Measurements from ENCODE around the gene IL11. TPM values are rescaled to one million over a fixed set of nuclear protein-coding genes. Genes with fewer than 3 reads are reported as not detected.

IL11 gene
- total RNA-seq, 1 experiment from 2014 or later, result 0.41 TPM

DNA sequence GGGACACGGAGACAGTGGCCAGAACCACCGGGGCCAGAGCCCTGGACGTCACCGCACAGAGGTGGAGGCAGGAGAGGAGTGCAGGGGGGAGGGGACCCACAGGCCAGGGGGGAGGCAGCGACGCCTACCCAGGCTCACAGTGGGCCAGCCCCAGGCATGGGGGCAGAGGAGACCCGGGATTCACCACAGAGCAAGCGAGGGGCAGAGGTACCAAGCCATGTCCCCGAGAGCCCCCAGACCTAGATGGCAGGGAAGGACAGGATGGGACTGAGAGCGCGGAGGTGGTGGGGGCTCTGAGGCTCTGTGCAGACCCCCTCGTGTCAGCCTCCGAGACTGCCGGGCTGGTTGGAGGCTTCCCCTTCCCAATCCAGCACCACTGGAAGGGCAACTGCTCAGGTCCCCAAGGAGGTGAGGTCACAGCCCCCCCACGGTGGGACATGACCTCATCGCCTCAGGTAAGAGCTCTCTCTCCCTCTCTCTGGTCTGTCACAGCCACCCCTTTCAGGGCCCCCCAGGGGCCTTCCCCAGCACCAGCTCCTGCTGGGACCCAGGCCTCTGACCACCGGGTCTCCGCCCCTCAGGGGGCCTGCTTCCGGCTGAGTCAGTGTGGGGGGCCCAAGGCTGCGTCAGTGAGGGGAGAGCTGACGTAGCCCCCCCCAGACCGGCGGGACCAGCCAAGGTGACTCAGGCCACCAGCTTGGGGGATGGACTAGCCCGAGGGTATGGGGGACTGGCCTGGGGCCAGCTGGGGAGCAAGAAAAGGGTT is 2.2 kb upstream of the IL11 start:
- Histone ChIP-seq H3K27me3 (ENCODE audit: low read length) (no peaks in the 10 kb centered on the region), H3K4me2 (ENCODE audit: low read depth, low read length, poor library complexity, severe bottlenecking) (no peak overlapping the region), H3K79me2 (ENCODE audit: low read length) (no peaks in the 10 kb centered on the region), H3K9ac (ENCODE audit: low read length) (no peak overlapping the region), H3K4me1 (ENCODE audit: low read length) (peaks cover 1% of the 10 kb centered on the region), H3K9me2 (replicated peaks; ENCODE audit: insufficient read depth, low read length) (no peaks in the 10 kb centered on the region), H4K20me1 (ENCODE audit: insufficient read depth, low read depth, low read length) (peaks cover 1% of the 10 kb centered on the region; the same call in 1 of the 2 replicates), H3K9me3 (ENCODE audit: low read length) (no peaks in the 10 kb centered on the region), H3K36me3 (ENCODE audit: insufficient read depth, low read length) (no peaks in the 10 kb centered on the region), H3K27ac (ENCODE audit: low read length) (no peak overlapping the region), H2AFZ (ENCODE audit: low read length) (no peak overlapping the region), H3K4me3 (ENCODE audit: low read length) (no peak overlapping the region)
- DNase-seq, result no peak

DNA sequence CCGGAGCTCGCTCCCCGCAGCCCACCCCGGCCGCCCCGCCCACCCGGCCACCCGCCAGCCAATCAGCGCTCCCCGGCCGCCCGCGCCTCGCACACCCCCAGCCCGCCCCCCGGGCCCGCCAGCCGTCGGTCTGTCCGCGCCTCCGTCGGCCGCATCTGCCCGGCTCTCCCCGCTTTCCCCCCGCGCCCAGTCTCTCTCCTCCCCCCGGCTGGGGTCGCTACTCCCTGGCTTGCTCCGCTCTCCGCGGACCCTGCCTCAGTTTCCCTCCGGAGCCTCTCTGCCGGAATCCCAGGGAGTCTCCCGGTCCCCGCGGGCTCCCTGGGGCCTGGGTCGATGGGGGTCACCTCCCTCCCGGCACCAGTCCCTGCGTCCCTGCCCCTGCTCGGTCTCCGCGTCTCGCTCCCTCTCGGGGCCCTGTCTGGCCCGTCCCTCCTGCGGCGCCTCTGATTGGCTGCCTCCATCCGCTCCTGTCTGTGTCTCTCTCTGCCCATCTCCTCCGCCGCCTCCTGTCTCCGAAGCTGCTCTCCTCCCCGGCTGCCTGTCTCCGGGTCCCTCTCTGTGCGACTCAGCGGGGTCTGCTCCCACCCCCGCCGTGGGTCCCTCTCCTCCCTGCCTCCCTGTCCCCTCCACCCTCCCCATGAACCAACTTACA is 484 bp downstream of the IL11 start:
- Histone ChIP-seq H3K9me3 (ENCODE audit: low read length) (no peaks in the 10 kb centered on the region), H2AFZ (ENCODE audit: low read length) (no peak overlapping the region), H3K4me2 (ENCODE audit: low read depth, low read length, poor library complexity, severe bottlenecking) (no peak overlapping the region), H3K9me2 (replicated peaks; ENCODE audit: insufficient read depth, low read length) (no peaks in the 10 kb centered on the region), H3K27ac (ENCODE audit: low read length) (no peak overlapping the region), H4K20me1 (ENCODE audit: insufficient read depth, low read depth, low read length) (no peaks in the 10 kb centered on the region; the same call in 1 of the 2 replicates), H3K4me1 (ENCODE audit: low read length) (no peaks in the 10 kb centered on the region), H3K79me2 (ENCODE audit: low read length) (no peaks in the 10 kb centered on the region), H3K4me3 (ENCODE audit: low read length) (no peak overlapping the region), H3K36me3 (ENCODE audit: insufficient read depth, low read length) (no peaks in the 10 kb centered on the region), H3K9ac (ENCODE audit: low read length) (no peak overlapping the region), H3K27me3 (ENCODE audit: low read length) (no peaks in the 10 kb centered on the region)
- peak; percentile 63 for DNase-seq

DNA sequence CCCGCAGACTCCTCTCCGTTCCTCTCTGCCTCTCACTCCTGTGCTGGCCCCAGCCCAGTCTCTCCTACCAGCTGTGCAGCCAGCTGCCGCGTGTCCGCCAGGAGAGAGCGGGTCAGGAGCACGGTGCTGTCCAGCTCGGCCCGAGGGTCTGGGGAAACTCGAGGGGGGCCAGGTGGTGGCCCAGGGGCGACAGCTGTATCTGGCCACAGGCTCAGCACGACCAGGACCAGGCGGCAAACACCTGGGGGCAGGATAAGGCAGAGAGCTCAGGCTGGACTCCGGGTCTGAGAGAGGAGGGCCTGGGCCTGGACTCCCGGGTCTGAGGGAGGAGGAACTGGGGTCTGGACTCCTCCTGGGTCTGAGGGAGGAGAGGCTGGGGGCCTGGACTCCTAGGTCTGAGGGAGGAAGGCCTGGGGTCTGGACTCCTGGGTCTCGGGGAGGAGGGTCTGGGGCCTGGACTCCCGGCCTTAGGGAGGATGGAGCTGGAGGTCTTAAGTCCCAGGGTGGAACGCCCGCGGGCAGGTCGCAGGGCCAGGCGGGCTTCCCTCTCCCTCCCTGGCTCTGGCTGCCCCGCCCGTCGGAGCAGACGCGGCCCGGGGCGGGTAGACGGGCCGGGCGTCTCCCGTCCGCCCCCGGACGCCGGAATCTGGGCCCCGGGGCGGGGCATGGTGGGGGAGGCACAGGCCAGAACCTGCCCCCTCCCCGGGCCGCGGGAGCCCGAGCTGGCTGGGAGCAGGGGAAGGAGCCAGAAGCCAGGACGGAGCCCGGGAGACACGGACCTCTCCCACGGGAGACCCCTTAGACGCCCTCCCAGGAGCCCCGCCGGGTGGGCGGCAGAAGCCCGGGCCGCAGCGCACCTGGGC is 1.3 kb downstream of the IL11 start:
- Histone ChIP-seq H4K20me1 (ENCODE audit: insufficient read depth, low read depth, low read length) (no peaks in the 10 kb centered on the region; the same call in 1 of the 2 replicates), H3K9ac (ENCODE audit: low read length) (no peak overlapping the region), H3K27me3 (ENCODE audit: low read length) (no peaks in the 10 kb centered on the region), H3K4me2 (ENCODE audit: low read depth, low read length, poor library complexity, severe bottlenecking) (no peak overlapping the region), H3K79me2 (ENCODE audit: low read length) (no peaks in the 10 kb centered on the region), H3K4me1 (ENCODE audit: low read length) (no peaks in the 10 kb centered on the region), H3K27ac (ENCODE audit: low read length) (no peak overlapping the region), H3K9me3 (ENCODE audit: low read length) (no peaks in the 10 kb centered on the region), H3K9me2 (replicated peaks; ENCODE audit: insufficient read depth, low read length) (no peaks in the 10 kb centered on the region), H3K36me3 (ENCODE audit: insufficient read depth, low read length) (no peaks in the 10 kb centered on the region), H2AFZ (ENCODE audit: low read length) (no peak overlapping the region), H3K4me3 (ENCODE audit: low read length) (no peak overlapping the region)
- no peak for DNase-seq

DNA sequence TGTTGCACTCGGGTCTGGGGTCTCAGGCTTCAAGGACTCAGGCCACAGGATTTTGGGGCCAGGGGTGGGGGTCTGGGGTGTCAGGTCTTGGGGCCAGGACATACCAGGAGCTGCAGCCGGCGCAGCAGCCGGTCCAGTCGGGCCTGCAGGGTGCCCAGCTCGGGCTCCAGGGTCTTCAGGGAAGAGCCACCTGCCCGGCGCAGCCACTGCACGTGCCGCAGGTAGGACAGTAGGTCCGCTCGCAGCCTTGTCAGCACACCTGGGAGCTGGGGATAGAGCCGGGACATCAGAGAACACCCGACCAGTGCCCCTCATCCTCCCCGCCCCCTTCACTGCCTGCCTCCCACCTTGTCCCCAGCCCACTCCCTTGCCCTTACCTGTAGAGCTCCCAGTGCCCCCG is 2.2 kb downstream of the IL11 start:
- Histone ChIP-seq H3K4me2 (ENCODE audit: low read depth, low read length, poor library complexity, severe bottlenecking) (no peak overlapping the region), H3K9ac (ENCODE audit: low read length) (no peak overlapping the region), H3K9me2 (replicated peaks; ENCODE audit: insufficient read depth, low read length) (no peaks in the 10 kb centered on the region), H3K27ac (ENCODE audit: low read length) (no peak overlapping the region), H2AFZ (ENCODE audit: low read length) (no peak overlapping the region), H3K4me3 (ENCODE audit: low read length) (no peak overlapping the region), H3K27me3 (ENCODE audit: low read length) (no peaks in the 10 kb centered on the region), H4K20me1 (ENCODE audit: insufficient read depth, low read depth, low read length) (no peaks in the 10 kb centered on the region; the same call in 1 of the 2 replicates), H3K79me2 (ENCODE audit: low read length) (no peaks in the 10 kb centered on the region), H3K36me3 (ENCODE audit: insufficient read depth, low read length) (no peaks in the 10 kb centered on the region), H3K9me3 (ENCODE audit: low read length) (no peaks in the 10 kb centered on the region), H3K4me1 (ENCODE audit: low read length) (no peaks in the 10 kb centered on the region)
- no peak for DNase-seq

DNA sequence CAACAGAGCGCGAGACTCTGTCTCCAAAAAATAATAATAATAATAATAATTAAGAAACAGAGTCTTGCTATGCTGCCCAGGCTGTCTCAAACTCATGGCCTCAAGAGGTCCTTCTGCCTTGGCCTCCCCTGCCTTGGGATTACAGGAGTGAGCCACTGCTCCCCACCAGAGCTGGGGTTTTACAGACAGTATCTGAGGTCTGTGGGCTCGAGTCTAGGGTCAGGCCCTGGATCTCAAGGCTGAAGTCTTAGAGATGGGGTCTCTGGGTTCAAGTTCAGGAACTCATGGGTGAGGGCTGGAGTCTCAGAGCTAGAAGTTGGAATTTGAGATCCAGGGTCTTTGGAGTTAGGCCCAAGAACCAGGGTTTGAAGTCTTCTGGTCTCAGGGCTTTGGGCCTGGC is 3.5 kb downstream of the IL11 start:
- no peaks in the 10 kb centered on the region for H3K9me2 ChIP-seq (replicated peaks; ENCODE audit: insufficient read depth, low read length)
- no peak for DNase-seq
- H3K27ac ChIP-seq (ENCODE audit: low read length), result no peak overlapping the region
- H3K27me3 ChIP-seq (ENCODE audit: low read length), result no peaks in the 10 kb centered on the region
- no peaks in the 10 kb centered on the region for H3K36me3 ChIP-seq (ENCODE audit: insufficient read depth, low read length)
- no peaks in the 10 kb centered on the region for H3K9me3 ChIP-seq (ENCODE audit: low read length)
- no peak overlapping the region for H2AFZ ChIP-seq (ENCODE audit: low read length)
- no peak overlapping the region for H3K4me3 ChIP-seq (ENCODE audit: low read length)
- no peaks in the 10 kb centered on the region for H3K79me2 ChIP-seq (ENCODE audit: low read length)
- no peaks in the 10 kb centered on the region for H4K20me1 ChIP-seq (ENCODE audit: insufficient read depth, low read depth, low read length)
- H3K9ac ChIP-seq (ENCODE audit: low read length), result no peak overlapping the region
- H3K4me1 ChIP-seq (ENCODE audit: low read length), result no peaks in the 10 kb centered on the region
- H3K4me2 ChIP-seq (ENCODE audit: low read depth, low read length, poor library complexity, severe bottlenecking), result no peak overlapping the region

DNA sequence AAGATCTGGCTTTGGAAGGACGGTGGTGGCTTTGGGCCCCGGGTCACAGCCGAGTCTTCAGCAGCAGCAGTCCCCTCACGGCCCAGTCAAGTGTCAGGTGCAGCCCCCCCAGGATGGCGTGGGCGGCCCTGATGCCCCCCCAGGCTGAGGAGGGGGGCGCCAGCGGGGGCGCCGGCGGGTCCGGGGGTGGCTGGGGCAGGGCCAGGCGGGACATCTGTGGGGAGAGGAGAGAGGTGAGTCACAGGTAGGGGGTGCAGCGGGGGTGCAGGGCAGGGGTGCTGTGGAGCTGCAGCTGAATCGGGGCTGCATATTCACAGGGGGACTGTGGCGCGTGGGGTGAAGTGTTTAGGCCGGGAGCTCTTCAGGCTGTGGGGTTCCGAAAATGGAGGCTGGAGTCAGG is 4.3 kb downstream of the IL11 start:
- Histone ChIP-seq H3K4me2 (ENCODE audit: low read depth, low read length, poor library complexity, severe bottlenecking) (no peak overlapping the region), H3K27me3 (ENCODE audit: low read length) (no peaks in the 10 kb centered on the region), H3K79me2 (ENCODE audit: low read length) (no peaks in the 10 kb centered on the region), H3K4me3 (ENCODE audit: low read length) (no peak overlapping the region), H2AFZ (ENCODE audit: low read length) (no peak overlapping the region), H3K9ac (ENCODE audit: low read length) (no peak overlapping the region), H4K20me1 (ENCODE audit: insufficient read depth, low read depth, low read length) (no peaks in the 10 kb centered on the region), H3K27ac (ENCODE audit: low read length) (no peak overlapping the region), H3K36me3 (ENCODE audit: insufficient read depth, low read length) (no peaks in the 10 kb centered on the region), H3K9me3 (ENCODE audit: low read length) (no peaks in the 10 kb centered on the region), H3K4me1 (ENCODE audit: low read length) (no peaks in the 10 kb centered on the region), H3K9me2 (replicated peaks; ENCODE audit: insufficient read depth, low read length) (no peaks in the 10 kb centered on the region)
- DNase-seq, result no peak

DNA sequence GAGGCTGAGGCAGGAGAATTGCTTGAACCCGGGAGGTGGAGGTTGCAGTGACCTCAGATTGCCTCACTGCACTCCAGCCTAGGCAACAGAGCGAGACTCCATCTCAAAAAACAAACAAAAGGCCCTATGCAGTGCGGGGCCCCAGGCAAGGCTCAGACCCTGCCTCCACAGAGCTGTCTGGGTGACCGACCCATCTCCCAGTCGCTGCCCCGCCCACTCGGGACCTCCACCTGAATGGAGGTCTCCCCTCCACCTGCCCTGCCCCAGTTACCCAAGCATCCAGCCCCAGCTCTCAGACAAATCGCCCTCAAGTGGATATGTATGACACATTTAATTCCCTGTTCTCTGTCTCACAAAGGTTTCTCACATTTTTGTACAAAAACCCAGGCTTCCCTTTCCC is 5.0 kb downstream of the IL11 start:
- no peak for DNase-seq
- Histone ChIP-seq H3K27me3 (ENCODE audit: low read length) (no peaks in the 10 kb centered on the region), H3K9me3 (ENCODE audit: low read length) (no peaks in the 10 kb centered on the region), H3K4me3 (ENCODE audit: low read length) (no peak overlapping the region), H3K27ac (ENCODE audit: low read length) (no peak overlapping the region), H3K9ac (ENCODE audit: low read length) (no peak overlapping the region), H3K36me3 (ENCODE audit: insufficient read depth, low read length) (no peaks in the 10 kb centered on the region), H2AFZ (ENCODE audit: low read length) (no peak overlapping the region), H3K4me2 (ENCODE audit: low read depth, low read length, poor library complexity, severe bottlenecking) (no peak overlapping the region), H3K79me2 (ENCODE audit: low read length) (no peaks in the 10 kb centered on the region), H3K4me1 (ENCODE audit: low read length) (no peaks in the 10 kb centered on the region), H3K9me2 (replicated peaks; ENCODE audit: insufficient read depth, low read length) (no peaks in the 10 kb centered on the region), H4K20me1 (ENCODE audit: insufficient read depth, low read depth, low read length) (no peaks in the 10 kb centered on the region)
